PFSK-1 (cell line): ENCODE measurements around the gene SLC9A9.

Experiments used
- POLR2AphosphoS5 ChIP-seq: IDR thresholded peaks from 2 replicates; pipeline ENCODE4 v1.6.1; 2012; ENCODE audit warnings: low read depth, mild to moderate bottlenecking, control low read depth, low read length, moderate library complexity
- REST ChIP-seq, 2 experiments: IDR thresholded peaks; 2 replicates each; pipeline versions ENCODE4 v1.6.1 to v1.8.0; 2011 to 2012; ENCODE audit warnings: low read depth in 2 of 2, low read length in 2 of 2, control low read depth in 1 of 2, inconsistent platforms in 1 of 2, mild to moderate bottlenecking in 1 of 2, moderate library complexity in 1 of 2; ENCODE audit not compliant: insufficient read depth in 1 of 2
- TAF1 ChIP-seq: IDR thresholded peaks from 2 replicates; pipeline ENCODE4 v1.6.1; 2012; ENCODE audit warnings: low read length, control low read depth, borderline replicate concordance; ENCODE audit not compliant: insufficient read depth

DNA sequence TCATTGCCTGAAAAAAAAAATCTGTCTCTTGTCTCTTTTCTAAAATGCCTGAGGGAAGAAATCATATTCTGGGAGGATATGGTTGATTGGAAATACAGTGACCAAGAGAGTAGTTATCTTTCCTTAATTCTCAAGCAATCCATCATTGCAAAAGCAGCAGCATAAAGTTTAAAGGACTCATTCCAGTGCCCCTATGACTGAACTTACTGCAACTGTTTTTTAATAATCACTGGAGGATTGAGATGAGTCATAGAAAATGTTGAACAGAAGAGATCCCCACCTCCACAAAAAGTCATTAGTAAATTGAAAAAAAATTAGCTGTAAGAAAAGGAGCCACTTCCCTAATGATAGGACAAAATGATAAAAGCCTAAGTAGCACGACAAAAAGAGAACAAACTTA, 121.5 kb downstream of the SLC9A9 start:
- TF ChIP-seq REST (IDR thresholded peaks at IDR 0.05; ENCODE audit: insufficient read depth in 1 of 2, low read depth in 2 of 2, low read length in 2 of 2), result no peak
- TF ChIP-seq TAF1, result no peak
- no peak for TF ChIP-seq POLR2AphosphoS5
